ENCODE data around the gene UNC119B.
A peak's percentile ranks its signal among the peaks of the same experiment; 100 is the strongest.

Gene UNC119B

GRCh38 chr12:120684523-120684932 lies 25.7 kb upstream of the UNC119B start:
- TF ChIP-seq, protein P1, sequence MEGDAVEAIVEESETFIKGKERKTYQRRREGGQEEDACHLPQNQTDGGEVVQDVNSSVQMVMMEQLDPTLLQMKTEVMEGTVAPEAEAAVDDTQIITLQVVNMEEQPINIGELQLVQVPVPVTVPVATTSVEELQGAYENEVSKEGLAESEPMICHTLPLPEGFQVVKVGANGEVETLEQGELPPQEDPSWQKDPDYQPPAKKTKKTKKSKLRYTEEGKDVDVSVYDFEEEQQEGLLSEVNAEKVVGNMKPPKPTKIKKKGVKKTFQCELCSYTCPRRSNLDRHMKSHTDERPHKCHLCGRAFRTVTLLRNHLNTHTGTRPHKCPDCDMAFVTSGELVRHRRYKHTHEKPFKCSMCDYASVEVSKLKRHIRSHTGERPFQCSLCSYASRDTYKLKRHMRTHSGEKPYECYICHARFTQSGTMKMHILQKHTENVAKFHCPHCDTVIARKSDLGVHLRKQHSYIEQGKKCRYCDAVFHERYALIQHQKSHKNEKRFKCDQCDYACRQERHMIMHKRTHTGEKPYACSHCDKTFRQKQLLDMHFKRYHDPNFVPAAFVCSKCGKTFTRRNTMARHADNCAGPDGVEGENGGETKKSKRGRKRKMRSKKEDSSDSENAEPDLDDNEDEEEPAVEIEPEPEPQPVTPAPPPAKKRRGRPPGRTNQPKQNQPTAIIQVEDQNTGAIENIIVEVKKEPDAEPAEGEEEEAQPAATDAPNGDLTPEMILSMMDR (IDR thresholded peaks at IDR 0.05; ENCODE audit: insufficient read depth, missing control alignments), result no peak
- no peak for FAIRE-seq
- DNase-seq (ENCODE audit: insufficient read length, low spot score), result no peak

GRCh38 chr12:120685522-120685921 lies 24.7 kb upstream of the UNC119B start:
- DNase-seq (ENCODE audit: insufficient read length, low spot score), result no peak
- TF ChIP-seq, protein P1 (IDR thresholded peaks at IDR 0.05; ENCODE audit: insufficient read depth, missing control alignments), result no peak

GRCh38 chr12:120686151-120686689 lies 24.0 kb upstream of the UNC119B start:
- TF ChIP-seq, protein P1 (IDR thresholded peaks at IDR 0.05; ENCODE audit: insufficient read depth, missing control alignments), result no peak
- no peak for FAIRE-seq
- peak; percentile 57 for DNase-seq (ENCODE audit: insufficient read length, low spot score)

More at GRCh38 chr12:120685522-120685921, 24.7 kb upstream of the UNC119B start:
- no peak for FAIRE-seq

DNA sequence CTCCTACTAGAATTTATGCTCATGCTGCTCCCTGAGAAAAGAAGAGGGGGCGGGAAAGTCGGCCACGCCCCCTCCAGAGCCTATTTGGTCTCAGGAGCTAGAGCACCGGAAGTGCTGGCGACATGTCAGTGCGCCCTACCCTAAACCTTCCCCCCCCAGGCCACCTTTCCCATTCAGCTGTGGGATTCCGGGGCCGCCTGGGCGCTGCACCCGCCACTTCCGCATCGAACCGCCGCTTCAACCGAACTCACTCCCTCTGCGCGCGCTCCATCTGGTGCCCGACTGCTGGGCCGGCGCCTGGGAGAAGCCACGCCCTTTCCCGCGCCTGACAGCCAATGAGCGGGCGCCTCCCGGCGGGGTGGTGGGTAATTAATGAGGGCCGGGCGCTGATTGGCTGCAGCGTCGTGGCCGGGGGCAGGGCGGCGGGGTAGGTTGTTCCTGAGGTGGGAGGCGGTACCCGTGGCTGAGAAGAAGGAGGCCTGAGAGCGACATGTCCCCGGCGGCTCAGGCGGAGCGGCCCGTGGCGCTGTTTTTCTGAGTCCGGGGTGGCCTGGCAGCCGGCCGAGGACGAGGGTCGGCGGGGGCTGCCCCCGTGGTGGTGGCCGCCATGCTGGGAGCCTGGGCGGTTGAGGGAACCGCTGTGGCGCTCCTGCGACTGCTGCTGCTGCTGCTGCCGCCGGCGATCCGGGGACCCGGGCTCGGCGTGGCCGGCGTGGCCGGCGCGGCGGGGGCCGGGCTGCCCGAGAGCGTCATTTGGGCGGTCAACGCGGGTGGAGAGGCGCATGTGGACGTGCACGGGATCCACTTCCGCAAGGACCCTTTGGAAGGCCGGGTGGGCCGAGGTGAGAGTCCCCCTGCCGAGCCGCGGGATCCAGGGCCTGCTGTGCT lies 23.3 kb upstream of the UNC119B start, which contains the start of gene MLEC:
Gene MLEC (plus strand): TSS at position 460 of the 888 bp plus-strand sequence. CDS start 148 bp downstream, at position 608.
- FAIRE-seq (no peak), DNase-seq (ENCODE audit: insufficient read length, low spot score) (peak; percentile 92)
- TF ChIP-seq, protein P1 (IDR thresholded peaks at IDR 0.05; ENCODE audit: insufficient read depth, missing control alignments), result peak; percentile 22

- FAIRE-seq (no peak), DNase-seq (ENCODE audit: insufficient read length, low spot score) (no peak)
- TF ChIP-seq, protein P1 (IDR thresholded peaks at IDR 0.05; ENCODE audit: insufficient read depth, missing control alignments), result no peak
These were observed 22.5 kb upstream of the UNC119B start for GRCh38 chr12:120687578-120688289.

DNA sequence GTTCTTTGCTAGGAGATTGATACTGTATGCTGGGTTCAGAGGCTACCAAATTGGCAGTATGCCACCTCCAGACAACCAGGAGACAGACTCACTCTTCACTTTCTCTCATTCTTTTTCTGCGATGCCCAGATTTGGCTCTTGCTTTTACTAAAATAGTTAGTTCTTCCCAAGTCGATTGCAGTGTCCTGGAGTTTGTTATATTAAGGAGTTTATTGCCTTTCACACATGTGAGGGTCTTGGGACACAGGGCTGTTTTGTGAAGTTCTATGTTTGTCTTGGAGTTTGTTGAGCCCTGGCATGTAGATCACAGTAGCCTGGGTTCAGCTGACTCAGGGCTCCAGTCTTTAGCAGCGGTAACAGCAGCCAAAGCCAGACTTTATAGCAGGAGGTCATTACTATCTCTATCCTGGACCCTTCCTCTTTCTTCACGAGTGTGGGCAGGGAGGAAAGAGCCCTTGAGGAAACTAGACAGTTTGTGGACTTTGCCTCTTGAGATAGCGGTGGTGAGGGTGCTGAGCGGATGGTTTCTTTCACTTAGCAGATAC lies 21.7 kb upstream of the UNC119B start:
- FAIRE-seq, result no peak
- no peak for DNase-seq (ENCODE audit: insufficient read length, low spot score)
- TF ChIP-seq, protein P1 (IDR thresholded peaks at IDR 0.05; ENCODE audit: insufficient read depth, missing control alignments), result no peak

Measured in D721Med (cell line).